Measurements from ENCODE around the gene PSMD13.
A peak's percentile ranks its signal among the peaks of the same experiment; 100 is the strongest.

Gene PSMD13

DNA sequence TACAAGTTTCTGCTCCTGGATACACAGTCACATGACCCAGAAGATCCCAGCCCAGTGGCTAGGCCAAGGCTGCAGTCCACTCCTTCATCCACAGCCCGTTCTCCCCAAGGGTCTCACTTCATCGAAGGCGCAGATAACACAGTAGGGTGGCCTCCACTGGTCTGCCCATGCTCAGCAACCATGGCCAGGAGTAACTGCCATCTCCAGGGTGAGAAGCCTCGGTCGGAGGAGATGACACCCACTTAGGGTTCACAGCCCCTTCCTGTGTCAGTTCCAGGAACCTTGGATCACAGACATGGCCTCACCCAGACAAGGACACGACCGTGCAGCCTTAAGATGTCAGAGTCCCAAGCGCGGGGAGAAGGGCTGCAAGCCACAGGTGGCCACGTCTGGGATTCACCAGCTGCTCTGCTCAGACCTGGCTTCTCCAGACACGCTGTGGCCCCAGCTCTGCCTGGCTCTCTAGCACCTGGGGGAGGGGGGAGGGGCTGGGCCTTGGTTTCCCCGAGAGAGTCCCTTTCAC, 32.1 kb upstream of the PSMD13 start:
- DNase-seq (ENCODE audit: low read depth in 2 of 2) = no peak

GRCh38 chr11:205221-206001, 31.4 kb upstream of the PSMD13 start:
- no peak for DNase-seq (ENCODE audit: low read depth in 2 of 2)

- no peak for DNase-seq (ENCODE audit: low read depth in 2 of 2)
Observed at GRCh38 chr11:206002-206384, 30.8 kb upstream of the PSMD13 start.

DNA sequence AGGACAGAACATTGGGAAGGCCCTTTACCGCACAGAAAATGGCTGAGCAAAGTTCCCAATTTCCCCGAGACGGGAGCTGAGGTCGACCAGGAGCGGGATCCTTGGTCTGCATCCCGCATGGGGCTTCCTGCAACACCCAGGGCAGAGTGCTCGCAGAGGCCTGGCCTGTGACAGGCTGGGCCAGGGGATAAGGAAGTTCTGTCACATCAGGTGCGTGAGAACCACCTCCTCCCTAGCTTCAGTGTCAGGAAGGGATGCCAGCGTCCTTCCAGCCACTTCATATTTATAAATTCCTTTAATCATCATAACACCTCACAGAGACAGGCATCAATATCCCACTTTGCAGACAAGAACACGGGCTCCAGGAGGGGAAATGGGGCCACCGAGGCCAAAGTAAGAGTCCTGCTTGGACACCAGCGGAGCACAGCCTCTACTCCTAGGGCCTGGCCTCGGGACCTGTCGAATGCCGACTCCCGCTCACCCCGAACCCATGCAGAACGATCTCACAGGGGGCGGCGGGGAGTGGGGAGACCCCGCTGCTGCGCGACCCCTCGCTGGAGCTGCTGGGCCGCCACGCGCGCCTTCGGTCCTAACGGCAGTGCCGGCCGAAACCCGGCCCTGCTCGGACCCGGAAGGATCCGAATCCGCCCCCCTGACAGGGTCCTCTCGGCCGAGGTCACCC, 30.1 kb upstream of the PSMD13 start:
- no peak for DNase-seq (ENCODE audit: low read depth in 2 of 2)

DNA sequence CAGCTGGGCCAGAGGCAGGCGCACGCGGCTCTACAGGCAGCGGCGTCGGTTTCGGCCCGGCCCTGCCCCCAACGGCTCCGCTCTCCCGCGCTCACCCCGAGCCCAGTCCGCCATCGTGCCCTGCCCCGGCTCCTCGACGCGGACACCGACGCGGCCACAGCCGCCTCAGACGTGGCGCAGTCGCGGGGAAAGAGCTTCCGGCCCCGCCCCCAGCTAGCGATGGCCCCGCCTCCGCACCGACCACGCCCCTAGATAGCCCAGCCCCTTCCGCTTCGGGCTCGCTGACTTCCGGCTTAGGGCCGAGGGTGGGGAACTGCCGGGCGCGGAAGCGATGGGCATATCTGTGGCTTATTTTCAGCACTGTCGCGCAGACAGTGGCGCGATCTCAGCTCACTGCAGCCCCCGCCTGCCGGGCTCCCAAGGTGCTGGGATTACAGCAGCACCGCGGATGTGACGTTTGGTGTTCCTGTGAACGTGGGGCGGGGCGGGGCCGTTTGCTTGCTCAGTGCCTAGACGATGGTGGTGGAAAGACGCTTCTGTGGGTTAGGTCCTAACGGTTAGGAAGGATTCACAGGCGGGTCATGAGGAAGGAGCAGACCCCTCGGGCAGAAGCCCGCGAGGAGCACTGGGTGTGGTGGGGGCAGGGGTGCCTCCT, 29.4 kb upstream of the PSMD13 start, which contains the start of the genes BET1L and RIC8A:
Gene BET1L, minus strand, starts transcription at position 192 of the 655 bp plus-strand sequence. Its CDS starts 78 bp downstream, at position 114.
Gene RIC8A, plus strand, starts transcription at position 501 of the 655 bp plus-strand sequence. CDS start 1,147 bp downstream, outside the sequence.
- peak; percentile 96 to 98 for DNase-seq (ENCODE audit: low read depth in 2 of 2)

- DNase-seq (ENCODE audit: low read depth in 2 of 2) = no peak
Observed at GRCh38 chr11:207863-208180, 29.0 kb upstream of the PSMD13 start.

DNA sequence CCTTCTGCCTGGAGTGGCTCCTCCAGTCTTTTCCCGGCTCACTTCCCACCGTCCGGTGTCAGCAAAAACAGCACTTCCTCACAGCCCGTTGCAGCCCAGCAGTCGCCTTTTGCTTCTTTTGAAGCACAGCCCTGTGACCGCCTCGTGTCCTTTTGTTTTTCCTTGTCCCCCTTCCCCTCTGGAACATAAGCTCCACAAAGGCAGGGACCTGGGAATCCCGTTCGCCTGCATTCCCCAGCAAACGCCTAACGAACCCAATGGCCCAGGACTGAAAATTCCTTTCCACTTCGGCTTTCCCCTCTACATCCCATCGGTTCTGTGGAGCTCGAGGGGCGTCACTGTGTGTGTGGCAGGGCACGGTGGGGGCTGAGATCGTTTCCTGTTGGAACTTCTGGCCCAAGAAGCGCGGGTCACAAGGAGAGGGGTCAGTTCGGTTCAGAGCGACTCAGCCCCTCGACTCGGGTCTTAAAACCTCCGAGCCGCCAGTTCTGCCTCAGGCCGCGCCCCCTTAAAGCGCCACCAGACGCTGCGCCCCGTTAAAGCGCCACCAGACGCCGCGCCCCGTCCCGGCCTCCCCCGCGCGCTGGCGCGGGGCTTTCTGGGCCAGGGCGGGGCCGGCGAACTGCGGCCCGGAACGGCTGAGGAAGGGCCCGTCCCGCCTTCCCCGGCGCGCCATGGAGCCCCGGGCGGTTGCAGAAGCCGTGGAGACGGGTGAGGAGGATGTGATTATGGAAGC, 28.4 kb upstream of the PSMD13 start:
- DNase-seq (ENCODE audit: low read depth in 2 of 2) = peak; percentile 59 to 78

DNA sequence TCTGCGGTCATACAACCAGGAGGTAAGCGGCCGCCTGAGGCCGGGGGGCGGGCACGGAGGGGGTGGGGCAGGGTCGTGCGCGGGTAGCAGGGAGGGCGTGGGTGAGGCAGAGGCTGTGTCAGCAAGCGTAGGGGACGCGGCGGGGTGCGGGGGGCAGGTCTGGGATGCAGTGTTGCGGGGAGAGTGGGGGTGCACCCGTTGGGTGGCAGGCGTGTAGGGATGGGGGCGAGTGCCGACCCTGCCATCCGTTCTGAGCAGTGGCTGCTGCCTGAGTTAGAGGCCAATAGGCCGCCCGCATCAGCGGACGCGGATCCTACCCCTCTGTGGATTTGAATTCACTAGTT, 27.9 kb upstream of the PSMD13 start:
- DNase-seq (ENCODE audit: low read depth in 2 of 2) = peak in 1 of 2 donors; percentile 53

DNA sequence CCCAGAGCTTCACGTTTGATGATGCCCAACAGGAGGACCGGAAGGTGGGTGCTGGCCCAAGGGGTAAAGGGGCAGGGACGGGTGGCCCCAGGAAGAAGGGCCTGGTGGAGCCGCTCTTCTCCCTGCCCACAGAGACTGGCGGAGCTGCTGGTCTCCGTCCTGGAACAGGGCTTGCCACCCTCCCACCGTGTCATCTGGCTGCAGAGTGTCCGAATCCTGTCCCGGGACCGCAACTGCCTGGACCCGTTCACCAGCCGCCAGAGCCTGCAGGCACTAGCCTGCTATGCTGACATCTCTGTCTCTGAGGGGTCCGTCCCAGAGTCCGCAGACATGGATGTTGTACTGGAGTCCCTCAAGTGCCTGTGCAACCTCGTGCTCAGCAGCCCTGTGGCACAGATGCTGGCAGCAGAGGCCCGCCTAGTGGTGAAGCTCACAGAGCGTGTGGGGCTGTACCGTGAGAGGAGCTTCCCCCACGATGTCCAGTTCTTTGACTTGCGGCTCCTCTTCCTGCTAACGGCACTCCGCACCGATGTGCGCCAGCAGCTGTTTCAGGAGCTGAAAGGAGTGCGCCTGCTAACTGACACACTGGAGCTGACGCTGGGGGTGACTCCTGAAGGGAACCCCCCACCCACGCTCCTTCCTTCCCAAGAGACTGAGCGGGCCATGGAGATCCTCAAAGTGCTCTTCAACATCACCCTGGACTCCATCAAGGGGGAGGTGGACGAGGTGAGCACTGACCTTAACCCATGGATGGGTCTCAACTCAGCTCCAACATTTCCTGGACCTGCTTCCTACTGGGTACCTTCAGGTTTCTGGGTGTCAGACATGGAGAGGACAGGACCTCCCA, 27.3 kb upstream of the PSMD13 start:
- DNase-seq (ENCODE audit: low read depth in 2 of 2) = no peak

DNA sequence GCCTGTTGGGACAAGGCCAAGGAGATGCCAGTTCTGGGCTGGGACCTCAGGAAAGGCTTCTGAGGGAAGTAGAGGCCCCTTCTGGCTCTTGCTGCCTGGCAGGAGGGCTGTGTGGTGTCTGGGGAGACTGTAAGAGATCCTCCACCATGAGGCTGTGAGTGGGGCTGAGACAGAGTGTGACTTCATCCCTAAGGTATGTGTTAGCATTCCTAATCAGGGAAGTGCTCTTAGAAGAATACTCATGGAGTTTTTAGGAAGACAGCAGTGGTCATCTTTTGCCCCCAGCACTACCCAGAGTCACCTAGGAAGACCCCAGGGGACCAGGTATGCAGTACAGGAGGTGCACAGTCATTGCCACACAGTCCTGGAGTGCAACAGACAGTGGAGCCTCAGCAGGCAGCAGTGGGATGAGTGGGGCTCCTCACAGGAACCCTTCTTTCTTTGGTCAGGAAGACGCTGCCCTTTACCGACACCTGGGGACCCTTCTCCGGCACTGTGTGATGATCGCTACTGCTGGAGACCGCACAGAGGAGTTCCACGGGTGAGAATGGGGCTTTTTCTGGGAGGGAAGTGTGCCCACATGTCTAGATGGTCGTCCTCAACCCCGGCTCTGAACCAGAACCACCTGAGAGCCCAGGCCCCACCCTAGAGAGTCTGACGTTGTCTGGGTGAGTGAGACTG, 26.5 kb upstream of the PSMD13 start:
- no peak for DNase-seq (ENCODE audit: low read depth in 2 of 2)

DNA sequence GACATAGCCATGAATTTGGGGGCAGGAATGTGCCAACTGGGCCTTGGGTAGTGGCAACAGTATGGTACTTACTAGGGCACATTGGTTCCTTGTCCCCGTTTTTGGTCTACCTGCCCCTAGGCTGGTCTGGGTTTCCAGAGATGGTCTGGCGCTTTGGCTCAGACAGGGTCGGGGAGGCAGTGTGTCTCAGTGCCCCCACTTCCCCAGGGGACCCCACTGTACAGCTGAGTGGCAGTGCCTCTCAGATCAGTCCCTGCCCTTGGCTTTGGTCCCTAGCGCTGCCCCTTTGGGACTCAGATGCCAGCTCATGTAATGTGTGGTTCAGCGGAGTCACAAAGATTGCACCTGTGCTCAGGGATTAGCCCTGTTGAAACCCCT, 26.0 kb upstream of the PSMD13 start:
- no peak for DNase-seq (ENCODE audit: low read depth in 2 of 2)

DNA sequence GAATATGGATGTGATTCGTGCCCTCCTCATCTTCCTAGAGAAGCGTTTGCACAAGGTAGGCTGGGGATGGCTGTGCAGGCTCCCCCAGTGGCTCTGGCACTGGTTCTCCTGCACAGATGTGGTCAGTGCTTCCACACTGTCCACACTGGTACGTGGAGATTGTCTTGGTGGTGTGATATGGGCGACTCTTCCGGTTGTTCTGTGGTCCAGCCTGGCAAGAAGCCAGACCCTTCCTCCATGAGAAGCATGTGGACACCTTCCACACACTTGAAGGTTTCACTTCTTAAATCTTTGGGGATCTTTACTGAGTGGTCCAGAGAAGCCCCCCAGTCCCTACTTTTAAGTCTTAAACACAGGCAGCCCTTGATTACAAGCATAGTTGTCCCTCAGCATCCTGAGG, 25.5 kb upstream of the PSMD13 start:
- DNase-seq (ENCODE audit: low read depth in 2 of 2) = no peak

DNA sequence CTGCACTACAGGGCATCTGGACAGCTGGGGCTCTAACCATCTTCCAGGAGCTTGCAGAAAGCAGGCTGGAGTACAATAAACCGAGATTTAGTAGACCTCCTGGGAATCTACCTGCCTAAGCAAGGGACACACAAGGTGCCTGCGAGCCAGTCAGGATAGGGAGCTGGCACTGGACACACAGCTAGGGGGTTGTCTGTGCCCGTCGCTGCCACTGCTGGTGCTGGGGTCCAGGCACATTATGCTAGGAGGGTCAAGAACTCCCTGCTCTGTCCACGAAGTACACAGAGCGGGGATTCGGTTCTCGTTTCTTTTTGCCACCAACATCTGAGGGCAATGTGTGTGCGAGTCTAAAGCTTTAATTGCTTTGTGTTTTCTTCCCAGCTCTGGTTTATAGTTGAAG, 25.0 kb upstream of the PSMD13 start:
- DNase-seq (ENCODE audit: low read depth in 2 of 2) = no peak

DNA sequence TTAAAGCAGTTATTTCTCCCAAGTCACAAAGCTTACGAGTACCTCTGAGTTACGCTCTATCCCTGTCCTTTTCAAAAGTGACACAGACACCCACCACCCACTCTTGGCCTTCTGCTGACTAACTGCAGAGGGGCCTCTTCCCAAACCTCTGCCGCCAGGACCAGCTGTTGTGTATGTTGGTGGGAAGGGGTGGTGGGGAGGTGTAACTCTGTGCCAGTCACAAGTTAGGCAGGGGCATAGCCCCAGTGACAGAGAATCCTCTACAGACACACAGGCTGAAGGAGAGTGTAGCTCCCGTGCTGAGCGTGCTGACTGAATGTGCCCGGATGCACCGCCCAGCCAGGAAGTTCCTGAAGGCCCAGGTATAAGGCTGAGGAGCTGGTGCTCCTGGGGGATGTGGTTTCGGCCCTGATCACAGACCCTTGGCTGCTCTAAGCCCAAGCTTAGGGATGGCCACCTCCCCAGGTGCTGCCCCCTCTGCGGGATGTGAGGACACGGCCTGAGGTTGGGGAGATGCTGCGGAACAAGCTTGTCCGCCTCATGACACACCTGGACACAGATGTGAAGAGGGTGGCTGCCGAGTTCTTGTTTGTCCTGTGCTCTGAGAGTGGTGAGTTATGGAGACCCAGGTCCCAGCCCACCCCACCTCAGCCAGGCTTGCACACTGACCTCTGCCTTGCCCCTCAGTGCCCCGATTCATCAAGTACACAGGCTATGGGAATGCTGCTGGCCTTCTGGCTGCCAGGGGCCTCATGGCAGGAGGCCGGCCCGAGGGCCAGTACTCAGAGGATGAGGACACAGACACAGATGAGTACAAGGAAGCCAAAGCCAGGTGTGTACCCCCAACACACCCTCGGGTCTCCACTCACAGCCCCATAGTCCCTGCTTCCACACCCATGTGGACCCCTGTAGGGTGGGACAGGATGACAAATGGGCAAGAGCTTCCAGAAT, 24.4 kb upstream of the PSMD13 start:
- no peak for DNase-seq (ENCODE audit: low read depth in 2 of 2)

DNA sequence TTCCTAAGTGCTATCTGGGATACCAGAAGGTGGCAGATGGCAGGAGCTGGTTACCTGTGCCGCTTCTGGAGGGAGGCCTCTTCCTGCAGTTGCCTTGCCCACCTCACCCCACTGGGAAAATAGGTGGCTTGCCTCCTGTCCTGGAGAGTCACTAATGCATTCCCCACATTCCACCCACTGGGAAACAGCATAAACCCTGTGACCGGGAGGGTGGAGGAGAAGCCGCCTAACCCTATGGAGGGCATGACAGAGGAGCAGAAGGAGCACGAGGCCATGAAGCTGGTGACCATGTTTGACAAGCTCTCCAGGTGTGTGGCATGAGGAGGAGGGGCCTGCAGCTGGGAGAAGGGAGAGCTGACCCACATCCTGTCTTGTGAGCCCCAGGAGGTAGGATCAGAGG, 23.7 kb upstream of the PSMD13 start:
- DNase-seq (ENCODE audit: low read depth in 2 of 2) = no peak

GRCh38 chr11:214083-214482, 22.7 kb upstream of the PSMD13 start:
- DNase-seq (ENCODE audit: low read depth in 2 of 2) = no peak

GRCh38 chr11:215581-216037, 21.2 kb upstream of the PSMD13 start:
- no peak for DNase-seq (ENCODE audit: low read depth in 2 of 2)

- no peak for DNase-seq (ENCODE audit: low read depth in 2 of 2)
Observed at GRCh38 chr11:216081-216974, 20.4 kb upstream of the PSMD13 start.

All from stimulated activated CD8-positive, alpha-beta memory T cell treated with anti-CD3 and anti-CD28 coated beads, Interleukin-7, amount 100 ng/mL, for 4 hours (primary cell).